ENCODE results near the gene ABCB8.

- TF ChIP-seq, protein P1, sequence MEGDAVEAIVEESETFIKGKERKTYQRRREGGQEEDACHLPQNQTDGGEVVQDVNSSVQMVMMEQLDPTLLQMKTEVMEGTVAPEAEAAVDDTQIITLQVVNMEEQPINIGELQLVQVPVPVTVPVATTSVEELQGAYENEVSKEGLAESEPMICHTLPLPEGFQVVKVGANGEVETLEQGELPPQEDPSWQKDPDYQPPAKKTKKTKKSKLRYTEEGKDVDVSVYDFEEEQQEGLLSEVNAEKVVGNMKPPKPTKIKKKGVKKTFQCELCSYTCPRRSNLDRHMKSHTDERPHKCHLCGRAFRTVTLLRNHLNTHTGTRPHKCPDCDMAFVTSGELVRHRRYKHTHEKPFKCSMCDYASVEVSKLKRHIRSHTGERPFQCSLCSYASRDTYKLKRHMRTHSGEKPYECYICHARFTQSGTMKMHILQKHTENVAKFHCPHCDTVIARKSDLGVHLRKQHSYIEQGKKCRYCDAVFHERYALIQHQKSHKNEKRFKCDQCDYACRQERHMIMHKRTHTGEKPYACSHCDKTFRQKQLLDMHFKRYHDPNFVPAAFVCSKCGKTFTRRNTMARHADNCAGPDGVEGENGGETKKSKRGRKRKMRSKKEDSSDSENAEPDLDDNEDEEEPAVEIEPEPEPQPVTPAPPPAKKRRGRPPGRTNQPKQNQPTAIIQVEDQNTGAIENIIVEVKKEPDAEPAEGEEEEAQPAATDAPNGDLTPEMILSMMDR (IDR thresholded peaks at IDR 0.05; ENCODE audit: control extremely low read depth in 1 of 3, insufficient read depth in 1 of 3, low read depth in 1 of 3, low read length in 3 of 3) = no peak
- TF ChIP-seq SIN3A (conservative IDR thresholded peaks at IDR 0.05 in 1 of 2, IDR thresholded peaks at IDR 0.05 in 1 of 2; ENCODE audit: low read depth in 1 of 2, low read length in 2 of 2) = no peak
- TF ChIP-seq BRCA1 (IDR thresholded peaks at IDR 0.05; ENCODE audit: low read depth, low read length) = no peak
- TF ChIP-seq CEBPB (IDR thresholded peaks at IDR 0.05; ENCODE audit: low read depth, low read length) = no peak
- TF ChIP-seq CHD1 (IDR thresholded peaks at IDR 0.05; ENCODE audit: low read depth, low read length) = no peak
- TF ChIP-seq SUZ12 (IDR thresholded peaks at IDR 0.05; ENCODE audit: low read length) = no peak
- no peak for TF ChIP-seq SP1 (IDR thresholded peaks at IDR 0.05; ENCODE audit: low read depth, low read length)
These were observed 5.6 kb downstream of the ABCB8 start for GRCh38 chr7:151033864-151034249.
